B cell (primary cell): ENCODE data around the gene SLC16A10. TPM values are rescaled to one million over a fixed set of nuclear protein-coding genes. Genes with fewer than 3 reads are reported as not detected.
"Not testable (repeated sequence)": the region's sequence is repeated elsewhere in the genome, so short reads cannot be mapped to it uniquely, and the experiment has no call there.

ENCODE experiments used
- ATAC-seq: fragments of 200-7000 bp; cut with Tn5 transposase; one replicate; pipeline ENCODE4 v1.10.0; 2021; ENCODE audit warnings: low read depth, mild to moderate bottlenecking, moderate number of reproducible peaks, moderate library complexity
- CTCF ChIA-PET: fragments of 350-600 bp; sonication (Branson Sonifier 250); formaldehyde crosslinking; loops from one replicate; lab custom pipeline; 2021; ENCODE audit warnings: antibody characterized with exemption, inconsistent platforms; lab: Charles Lee
- POLR2A ChIA-PET: fragments of 350-600 bp; sonication (Branson Sonifier 250); formaldehyde crosslinking; loops from one replicate; lab custom pipeline; 2021; ENCODE audit warnings: antibody characterized with exemption; lab: Charles Lee
- DNase-seq: peaks from one replicate; pipeline ENCODE4 v3.0.0; 2013
- H2AFZ ChIP-seq: 2 replicates; pipeline ENCODE4 v1.6.1; 2012; ENCODE audit warnings: mild to moderate bottlenecking, low read depth, low read length; ENCODE audit not compliant: insufficient read depth, poor library complexity, severe bottlenecking
- H3K27ac ChIP-seq, 2 donors: 1 replicate in 1 of 2; 2 replicates in 1 of 2; pipeline ENCODE4 v1.5.1; 2012 to 2013; ENCODE audit warnings: low read length in 2 of 2, mild to moderate bottlenecking in 2 of 2, moderate library complexity in 1 of 2
- H3K27me3 ChIP-seq, 4 experiments: fragments of 200-600 bp in 1 of 4; sonication (generic) in 1 of 4; replicated peaks in 1 of 4; 1 replicate in 2 of 4; 2 replicates in 2 of 4; pipeline versions ENCODE4 v1.6.1 to v1.7.0; 2013 to 2016; ENCODE audit warnings: low read length in 3 of 4, mild to moderate bottlenecking in 2 of 4, mixed read lengths in 1 of 4, moderate library complexity in 1 of 4; ENCODE audit not compliant: insufficient read depth in 4 of 4, control insufficient read depth in 3 of 4; ENCODE audit errors: control extremely low read depth in 1 of 4
- H3K36me3 ChIP-seq, 2 experiments: replicated peaks in 1 of 2; 1 replicate in 1 of 2; 2 replicates in 1 of 2; pipeline versions ENCODE4 v1.6.1 to v1.7.1; 2013; ENCODE audit warnings: low read length in 1 of 2; ENCODE audit not compliant: insufficient read depth in 2 of 2, control insufficient read depth in 1 of 2; ENCODE audit errors: control extremely low read depth in 1 of 2, extremely low read depth in 1 of 2
- H3K4me1 ChIP-seq, 2 donors: fragments of 200-600 bp in 1 of 2; sonication (generic) in 1 of 2; 1 replicate in 1 of 2; 2 replicates in 1 of 2; pipeline versions ENCODE4 v1.5.1 to v1.6.1; 2013 to 2017; ENCODE audit warnings: low read length in 2 of 2; ENCODE audit not compliant: control insufficient read depth in 2 of 2, insufficient read depth in 2 of 2
- H3K4me2 ChIP-seq: replicated peaks from 2 replicates; pipeline ENCODE3; 2012; ENCODE audit warnings: mild to moderate bottlenecking, low read depth, low read length; ENCODE audit not compliant: poor library complexity, severe bottlenecking
- H3K4me3 ChIP-seq, 5 experiments: fragments of 200-600 bp in 1 of 5; sonication (generic) in 1 of 5; 1 replicate in 3 of 5; 2 replicates in 2 of 5; pipeline versions ENCODE4 v1.5.1 to v1.7.0; 2011 to 2016; ENCODE audit warnings: low read length in 4 of 5, mild to moderate bottlenecking in 4 of 5, low read depth in 2 of 5, control low read depth in 1 of 5, moderate library complexity in 1 of 5; ENCODE audit not compliant: insufficient read depth in 1 of 5; ENCODE audit errors: control extremely low read depth in 1 of 5, extremely low read depth in 1 of 5
- H3K79me2 ChIP-seq: fragments of 200-600 bp; sonication (generic); one replicate; pipeline ENCODE4 v1.6.0; 2016; ENCODE audit warnings: low read length; ENCODE audit not compliant: control insufficient read depth, insufficient read depth
- H3K9ac ChIP-seq: fragments of 200-600 bp; sonication (generic); 2 replicates; pipeline ENCODE4 v1.6.1; 2017; ENCODE audit warnings: mild to moderate bottlenecking, low read length, moderate library complexity
- H3K9me3 ChIP-seq, 3 donors: one replicate each; pipeline versions ENCODE4 v1.6.1 to v1.7.1; 2013; ENCODE audit warnings: low read length in 2 of 3; ENCODE audit not compliant: control insufficient read depth in 2 of 3, insufficient read depth in 1 of 3; ENCODE audit errors: control extremely low read depth in 1 of 3
- H4K20me1 ChIP-seq: 2 replicates; pipeline ENCODE4 v1.6.0; 2012; ENCODE audit warnings: mild to moderate bottlenecking, low read length; ENCODE audit not compliant: insufficient read depth, control insufficient read depth, poor library complexity, severe bottlenecking
- H3K27ac Mint-ChIP-seq: one replicate; pipeline ENCODE4 v1.8.0; 2021; ENCODE audit warnings: mixed read lengths
- H3K27me3 Mint-ChIP-seq: one replicate; pipeline ENCODE4 v1.8.0; 2021; ENCODE audit warnings: mixed read lengths
- H3K4me1 Mint-ChIP-seq: one replicate; pipeline ENCODE4 v1.8.0; 2021; ENCODE audit warnings: mixed read lengths
- H3K4me3 Mint-ChIP-seq: one replicate; pipeline ENCODE4 v1.8.0; 2021; ENCODE audit warnings: mixed read lengths
- H3K9me3 Mint-ChIP-seq: one replicate; pipeline ENCODE4 v1.8.0; 2022; ENCODE audit warnings: mixed read lengths; ENCODE audit not compliant: insufficient read depth
- EZH2 ChIP-seq: IDR thresholded peaks from 2 replicates; pipeline ENCODE4 v1.6.1; 2012; ENCODE audit warnings: borderline replicate concordance, low read depth, mild to moderate bottlenecking, moderate library complexity, low read length; ENCODE audit not compliant: insufficient read depth, poor library complexity, severe bottlenecking
- WGBS: methylation state at CpG from one replicate; pipeline ENCODE4 v1.1.5; 2013; ENCODE audit warnings: missing lambda C conversion rate; ENCODE audit not compliant: insufficient coverage; 5-methylcytosine and 5-hydroxymethylcytosine counted together
- intact Hi-C: fragments of 100-400 bp; cut with micrococcal nuclease; formaldehyde crosslinking; loops from one replicate; pipeline ENCODE4 v1.10.0; 2022
- polyA plus RNA-seq: library from polyadenylated mRNA; depleted of rRNA; stranded (reverse); fragments of >200 nt; gene quantifications from 2 replicates; pipeline ENCODE4 v1.2.3, GENCODE V29; 2012
- total RNA-seq, 2 donors: library from RNA; stranded (reverse); fragments of 120-200 nt in 1 of 2; gene quantifications; 1 replicate in 1 of 2; 2 replicates in 1 of 2; pipeline versions ENCODE4 v1.2.3 to v1.2.4, GENCODE V29; 2013 to 2022
- TF ChIP-seq, protein P1 (sequence below): fragments of 200-600 bp; IDR thresholded peaks from one replicate; pipeline ENCODE4 v1.8.0; 2022; ENCODE audit warnings: antibody characterized with exemption, mild to moderate bottlenecking

The SLC16A10 gene
- total and polyA plus RNA-seq, 2 donors (not counting 1 experiment from before 2014, with no cell fraction given): 0.06 to 0.71 TPM

DNA sequence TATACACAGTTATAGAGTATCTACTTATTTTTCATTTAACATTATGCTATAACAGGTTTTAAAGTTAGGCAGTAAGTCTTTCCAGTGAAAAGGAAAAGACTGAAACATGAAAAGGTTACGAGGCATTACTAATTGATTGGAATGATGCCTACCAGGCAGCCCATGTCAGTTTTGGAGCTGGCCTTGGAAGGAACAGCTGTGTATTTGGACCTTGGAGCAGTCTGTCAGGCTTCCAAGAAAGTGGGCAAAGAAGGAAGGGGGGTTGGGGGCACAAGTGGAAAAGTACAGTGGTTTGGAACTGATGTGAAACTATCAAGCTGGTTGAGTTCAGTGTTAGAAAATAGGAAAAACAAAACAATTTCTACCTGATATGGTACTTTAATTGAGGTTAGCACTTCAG, 41.7 kb downstream of the SLC16A10 start:
- H4K20me1 ChIP-seq: no peaks in the 10 kb centered on the region
- Mint-ChIP-seq H3K9me3 (no peaks in the 10 kb centered on the region), H3K4me1 (no peaks in the 10 kb centered on the region), H3K27ac (no peak overlapping the region), H3K27me3 (peaks cover 9% of the 10 kb centered on the region), H3K4me3 (no peak overlapping the region)
- WGBS: 100% methylated on average over 1 of the region's 1 CpG
- H3K9ac ChIP-seq: no peak overlapping the region
- intact Hi-C loops: no loop called here
- no peaks in the 10 kb centered on the region for H3K9me3 ChIP-seq
- no peak overlapping the region for H2AFZ ChIP-seq
- H3K4me3 ChIP-seq: no peak overlapping the region
- TF ChIP-seq, protein P1, sequence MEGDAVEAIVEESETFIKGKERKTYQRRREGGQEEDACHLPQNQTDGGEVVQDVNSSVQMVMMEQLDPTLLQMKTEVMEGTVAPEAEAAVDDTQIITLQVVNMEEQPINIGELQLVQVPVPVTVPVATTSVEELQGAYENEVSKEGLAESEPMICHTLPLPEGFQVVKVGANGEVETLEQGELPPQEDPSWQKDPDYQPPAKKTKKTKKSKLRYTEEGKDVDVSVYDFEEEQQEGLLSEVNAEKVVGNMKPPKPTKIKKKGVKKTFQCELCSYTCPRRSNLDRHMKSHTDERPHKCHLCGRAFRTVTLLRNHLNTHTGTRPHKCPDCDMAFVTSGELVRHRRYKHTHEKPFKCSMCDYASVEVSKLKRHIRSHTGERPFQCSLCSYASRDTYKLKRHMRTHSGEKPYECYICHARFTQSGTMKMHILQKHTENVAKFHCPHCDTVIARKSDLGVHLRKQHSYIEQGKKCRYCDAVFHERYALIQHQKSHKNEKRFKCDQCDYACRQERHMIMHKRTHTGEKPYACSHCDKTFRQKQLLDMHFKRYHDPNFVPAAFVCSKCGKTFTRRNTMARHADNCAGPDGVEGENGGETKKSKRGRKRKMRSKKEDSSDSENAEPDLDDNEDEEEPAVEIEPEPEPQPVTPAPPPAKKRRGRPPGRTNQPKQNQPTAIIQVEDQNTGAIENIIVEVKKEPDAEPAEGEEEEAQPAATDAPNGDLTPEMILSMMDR: no peak
- TF ChIP-seq EZH2: no peak
- no peak overlapping the region for H3K4me2 ChIP-seq
- no peaks in the 10 kb centered on the region for H3K36me3 ChIP-seq
- no peaks in the 10 kb centered on the region for H3K27me3 ChIP-seq
- H3K79me2 ChIP-seq: no peaks in the 10 kb centered on the region
- CTCF ChIA-PET: no interaction called here
- DNase-seq (no peak), ATAC-seq (no peak)
- POLR2A ChIA-PET: no interaction called here
- no peaks in the 10 kb centered on the region for H3K4me1 ChIP-seq
- no peak overlapping the region for H3K27ac ChIP-seq

DNA sequence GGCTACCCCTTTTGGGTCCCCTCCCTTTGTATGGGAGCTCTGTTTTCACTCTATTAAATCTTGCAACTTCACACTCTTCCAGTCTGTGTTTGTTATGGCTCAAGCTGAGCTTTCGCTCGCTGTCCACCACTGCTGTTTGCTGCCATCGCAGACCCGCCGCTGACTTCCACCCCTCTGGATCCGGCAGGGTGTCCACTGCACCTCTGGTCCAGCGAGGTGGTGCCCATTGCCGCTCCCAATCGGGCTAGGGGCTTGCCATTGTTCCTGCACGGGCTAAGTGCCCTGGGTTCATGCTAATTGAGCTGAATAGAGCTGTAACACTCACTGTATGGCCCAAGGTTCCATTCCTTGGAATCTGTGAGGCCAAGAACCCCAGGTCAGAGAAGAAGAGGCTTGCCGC, 43.7 kb downstream of the SLC16A10 start:
- WGBS: 96% methylated on average over 11 of the region's 11 CpGs
- CTCF ChIA-PET, H3K4me2 ChIP-seq: not testable (repeated sequence)

DNA sequence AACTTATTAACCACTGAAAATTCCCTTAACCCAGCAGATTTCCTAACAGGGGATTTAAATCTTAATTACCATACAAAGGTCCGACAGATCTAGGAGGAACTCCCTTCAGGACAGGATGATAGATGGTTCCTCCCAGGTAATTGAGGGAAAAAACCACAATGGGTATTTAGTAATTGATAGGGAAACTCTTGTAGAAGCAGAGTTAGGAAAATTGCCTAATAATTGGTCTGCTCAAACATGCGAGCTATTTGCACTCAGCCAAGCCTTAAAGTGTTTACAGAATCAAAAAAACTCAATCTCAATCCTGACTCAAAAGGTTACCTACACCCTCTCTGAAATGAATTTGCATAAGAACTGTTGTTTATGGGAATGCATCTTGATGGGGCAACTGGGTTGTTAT, 45.4 kb downstream of the SLC16A10 start:
- CTCF ChIA-PET, DNase-seq, H3K36me3 ChIP-seq, H3K9me3 ChIP-seq, intact Hi-C loops, H3K4me3 ChIP-seq, H3K79me2 ChIP-seq, H3K27me3 ChIP-seq, H3K27me3 Mint-ChIP-seq, H4K20me1 ChIP-seq, H2AFZ ChIP-seq, ATAC-seq, POLR2A ChIA-PET, H3K4me1 ChIP-seq, H3K4me1 Mint-ChIP-seq, H3K9me3 Mint-ChIP-seq, H3K4me2 ChIP-seq, H3K9ac ChIP-seq, H3K27ac ChIP-seq, H3K27ac Mint-ChIP-seq, H3K4me3 Mint-ChIP-seq: not testable (repeated sequence)
- no CpG with 5 or more reads among the region's 2 CpGs for WGBS

More for the DNA sequence above, 43.7 kb downstream of the SLC16A10 start:
- H3K27ac Mint-ChIP-seq, H3K4me1 Mint-ChIP-seq, H3K4me3 ChIP-seq, POLR2A ChIA-PET, H3K27me3 ChIP-seq, H3K36me3 ChIP-seq, H4K20me1 ChIP-seq, intact Hi-C loops, H2AFZ ChIP-seq, H3K9ac ChIP-seq, ATAC-seq, H3K9me3 ChIP-seq, H3K79me2 ChIP-seq, H3K9me3 Mint-ChIP-seq, DNase-seq, H3K4me3 Mint-ChIP-seq, H3K4me1 ChIP-seq, H3K27ac ChIP-seq: not testable (repeated sequence)
- H3K27me3 Mint-ChIP-seq: peaks cover 11% of the 10 kb centered on the region
